Measurements from ENCODE around the gene CDKN2B-AS1. TPM values are rescaled to one million over a fixed set of nuclear protein-coding genes. Genes with fewer than 3 reads are reported as not detected.
A peak's percentile ranks its signal among the peaks of the same experiment; 100 is the strongest.

Gene CDKN2B-AS1
- total and polyA plus RNA-seq, 2 experiments from 2014 or later: not detected

DNA sequence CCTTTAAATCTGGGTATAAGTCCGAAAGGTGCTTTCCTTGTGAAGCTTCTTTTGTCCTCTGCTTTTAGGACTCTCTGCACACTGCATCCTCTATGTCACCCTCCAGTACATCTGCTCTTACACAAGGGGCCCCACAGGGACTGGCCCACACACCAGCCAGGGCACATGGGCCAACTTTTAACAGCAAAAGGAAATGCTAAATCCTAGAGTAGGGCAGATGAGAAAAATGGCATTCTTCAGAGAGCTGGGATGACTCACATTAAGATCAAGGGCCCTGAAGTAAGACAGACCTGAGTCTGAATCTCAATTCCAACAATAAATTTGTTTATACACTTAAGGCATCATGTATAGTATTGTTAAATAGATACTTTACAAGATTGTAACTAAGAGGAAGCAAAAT, 54.8 kb downstream of the CDKN2B-AS1 start:
- Histone ChIP-seq H3K27me3 (peaks cover 3% of the 10 kb centered on the region), H3K4me3 (no peak overlapping the region), H3K27ac (no peak overlapping the region), H3K9me3 (ENCODE audit: low read depth) (no peaks in the 10 kb centered on the region), H3K4me1 (ENCODE audit: low read depth) (no peaks in the 10 kb centered on the region), H3K36me3 (no peaks in the 10 kb centered on the region)
- TF ChIP-seq, protein P1, sequence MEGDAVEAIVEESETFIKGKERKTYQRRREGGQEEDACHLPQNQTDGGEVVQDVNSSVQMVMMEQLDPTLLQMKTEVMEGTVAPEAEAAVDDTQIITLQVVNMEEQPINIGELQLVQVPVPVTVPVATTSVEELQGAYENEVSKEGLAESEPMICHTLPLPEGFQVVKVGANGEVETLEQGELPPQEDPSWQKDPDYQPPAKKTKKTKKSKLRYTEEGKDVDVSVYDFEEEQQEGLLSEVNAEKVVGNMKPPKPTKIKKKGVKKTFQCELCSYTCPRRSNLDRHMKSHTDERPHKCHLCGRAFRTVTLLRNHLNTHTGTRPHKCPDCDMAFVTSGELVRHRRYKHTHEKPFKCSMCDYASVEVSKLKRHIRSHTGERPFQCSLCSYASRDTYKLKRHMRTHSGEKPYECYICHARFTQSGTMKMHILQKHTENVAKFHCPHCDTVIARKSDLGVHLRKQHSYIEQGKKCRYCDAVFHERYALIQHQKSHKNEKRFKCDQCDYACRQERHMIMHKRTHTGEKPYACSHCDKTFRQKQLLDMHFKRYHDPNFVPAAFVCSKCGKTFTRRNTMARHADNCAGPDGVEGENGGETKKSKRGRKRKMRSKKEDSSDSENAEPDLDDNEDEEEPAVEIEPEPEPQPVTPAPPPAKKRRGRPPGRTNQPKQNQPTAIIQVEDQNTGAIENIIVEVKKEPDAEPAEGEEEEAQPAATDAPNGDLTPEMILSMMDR (IDR thresholded peaks at IDR 0.05; ENCODE audit: low read depth, low read length): no peak
- DNase-seq (ENCODE audit: low read depth in 1 of 2, low spot score in 1 of 2): peak in 1 of 2 donors; percentile 47

DNA sequence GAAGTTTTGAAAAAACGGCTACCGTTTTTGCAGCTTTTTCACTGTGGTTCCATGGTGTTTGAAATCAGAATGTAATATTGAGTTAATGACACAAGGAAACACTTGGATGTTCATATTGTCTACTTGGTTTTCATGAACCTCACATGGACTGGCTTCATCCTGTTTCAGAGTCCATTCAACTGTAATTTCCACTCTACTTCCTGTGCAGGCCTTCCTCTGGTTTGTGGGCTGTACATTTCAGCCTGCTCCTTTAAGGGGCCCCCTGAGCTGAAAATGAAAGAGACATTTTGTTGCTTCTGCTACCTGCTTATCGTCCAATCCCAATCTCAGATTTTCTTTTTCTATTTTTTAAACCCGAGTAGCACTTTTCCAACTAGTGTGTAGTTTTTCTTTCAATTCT, 56.3 kb downstream of the CDKN2B-AS1 start:
- Histone ChIP-seq H3K36me3 (no peaks in the 10 kb centered on the region), H3K9me3 (ENCODE audit: low read depth) (no peaks in the 10 kb centered on the region), H3K27ac (no peak overlapping the region), H3K4me1 (ENCODE audit: low read depth) (no peaks in the 10 kb centered on the region), H3K27me3 (no peaks in the 10 kb centered on the region), H3K4me3 (no peak overlapping the region)
- no peak for DNase-seq (ENCODE audit: low read depth in 1 of 2, low spot score in 1 of 2)
- TF ChIP-seq, protein P1 (IDR thresholded peaks at IDR 0.05; ENCODE audit: low read depth, low read length): no peak

GRCh38 chr9:22052376-22052945, 57.9 kb downstream of the CDKN2B-AS1 start:
- Histone ChIP-seq H3K36me3 (no peaks in the 10 kb centered on the region), H3K9me3 (ENCODE audit: low read depth) (no peaks in the 10 kb centered on the region), H3K27ac (no peak overlapping the region), H3K27me3 (no peaks in the 10 kb centered on the region), H3K4me3 (no peak overlapping the region), H3K4me1 (ENCODE audit: low read depth) (no peaks in the 10 kb centered on the region)
- TF ChIP-seq, protein P1 (IDR thresholded peaks at IDR 0.05; ENCODE audit: low read depth, low read length): no peak
- peak in 1 of 2 donors; percentile 91 for DNase-seq (ENCODE audit: low read depth in 1 of 2, low spot score in 1 of 2)

DNA sequence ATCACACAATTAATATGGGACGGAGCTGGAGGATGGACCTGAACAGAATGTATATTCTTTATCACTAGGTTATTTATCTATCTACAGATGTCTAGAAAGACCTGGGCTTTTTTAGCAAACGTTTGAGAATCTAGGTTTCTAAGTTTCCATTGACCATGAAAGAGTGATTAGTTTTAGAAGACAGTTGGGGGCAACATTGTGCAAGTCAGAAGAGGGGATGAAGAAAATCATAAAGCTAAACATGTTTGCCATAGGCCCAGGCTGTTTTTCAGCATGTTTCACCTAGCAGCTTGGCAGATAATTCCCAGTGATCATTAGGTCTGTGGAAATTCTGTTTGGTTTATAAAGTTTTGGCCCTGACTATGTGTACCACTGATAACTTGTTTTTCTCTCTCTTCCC, 58.6 kb downstream of the CDKN2B-AS1 start:
- H3K4me1 ChIP-seq (ENCODE audit: low read depth): no peaks in the 10 kb centered on the region
- DNase-seq (ENCODE audit: low read depth in 1 of 2, low spot score in 1 of 2): no peak
- H3K27me3 ChIP-seq: no peaks in the 10 kb centered on the region
- H3K4me3 ChIP-seq: no peak overlapping the region
- no peaks in the 10 kb centered on the region for H3K9me3 ChIP-seq (ENCODE audit: low read depth)
- TF ChIP-seq, protein P1 (IDR thresholded peaks at IDR 0.05; ENCODE audit: low read depth, low read length): no peak
- no peak overlapping the region for H3K27ac ChIP-seq
- H3K36me3 ChIP-seq: no peaks in the 10 kb centered on the region

GRCh38 chr9:22054076-22054475, 59.5 kb downstream of the CDKN2B-AS1 start:
- no peaks in the 10 kb centered on the region for H3K4me1 ChIP-seq (ENCODE audit: low read depth)
- H3K27ac ChIP-seq: no peak overlapping the region
- no peak for DNase-seq (ENCODE audit: low read depth in 1 of 2, low spot score in 1 of 2)
- no peaks in the 10 kb centered on the region for H3K27me3 ChIP-seq
- TF ChIP-seq, protein P1 (IDR thresholded peaks at IDR 0.05; ENCODE audit: low read depth, low read length): no peak
- no peaks in the 10 kb centered on the region for H3K9me3 ChIP-seq (ENCODE audit: low read depth)
- no peak overlapping the region for H3K4me3 ChIP-seq
- H3K36me3 ChIP-seq: no peaks in the 10 kb centered on the region
